Naive thymus-derived CD8-positive, alpha-beta T cell (primary cell): ENCODE data around the gene TRIM41. TPM values are rescaled to one million over a fixed set of nuclear protein-coding genes. Genes with fewer than 3 reads are reported as not detected.
"Not testable (repeated sequence)": the region's sequence is repeated elsewhere in the genome, so short reads cannot be mapped to it uniquely, and the experiment has no call there.

Source experiments
- ATAC-seq, 2 donors: fragments of 150-1000 bp; cut with Tn5 transposase in 1 of 2; sonication (Bioruptor Pico), chemical (Tn5 transposase) in 1 of 2; 1 replicate in 1 of 2; 2 replicates in 1 of 2; pipeline ENCODE4 v1.10.0; 2021; ENCODE audit warnings: mild to moderate bottlenecking in 2 of 2, moderate library complexity in 2 of 2
- POLR2A ChIA-PET: fragments of 350-600 bp; sonication (Branson Sonifier 250); formaldehyde crosslinking; loops from one replicate; lab custom pipeline; 2021; ENCODE audit warnings: antibody characterized with exemption; lab: Charles Lee
- DNase-seq, 10 donors: peaks; one replicate each; pipeline versions ENCODE4 v3.0.0 to v3.0.0-alpha.2; 2020 to 2022
- H3K27ac Mint-ChIP-seq, 10 donors: one replicate each; pipeline ENCODE4 v1.8.0; 2020 to 2022; ENCODE audit warnings: mild to moderate bottlenecking in 10 of 10, mixed read lengths in 10 of 10, moderate library complexity in 4 of 10, inconsistent platforms in 1 of 10
- H3K27me3 Mint-ChIP-seq, 5 donors: one replicate each; pipeline ENCODE4 v1.8.0; 2021 to 2022; ENCODE audit warnings: mixed read lengths in 5 of 5
- H3K36me3 Mint-ChIP-seq, 3 donors: one replicate each; pipeline ENCODE4 v1.8.0; 2020 to 2022; ENCODE audit warnings: mixed read lengths in 3 of 3, mild to moderate bottlenecking in 2 of 3, inconsistent platforms in 1 of 3
- H3K4me1 Mint-ChIP-seq, 4 donors: one replicate each; pipeline ENCODE4 v1.8.0; 2021 to 2022; ENCODE audit warnings: mixed read lengths in 4 of 4
- H3K4me3 Mint-ChIP-seq, 10 donors: one replicate each; pipeline ENCODE4 v1.8.0; 2020 to 2022; ENCODE audit warnings: mild to moderate bottlenecking in 10 of 10, mixed read lengths in 10 of 10, moderate library complexity in 6 of 10, inconsistent platforms in 1 of 10
- H3K9me3 Mint-ChIP-seq, 9 donors: one replicate each; pipeline ENCODE4 v1.8.0; 2020 to 2022; ENCODE audit warnings: mixed read lengths in 9 of 9, mild to moderate bottlenecking in 3 of 9, inconsistent platforms in 1 of 9, moderate library complexity in 1 of 9
- polyA plus RNA-seq, 3 donors: library from polyadenylated mRNA; unstranded; fragments of 300-500 nt; fragmentation: Illumina TruSeq; gene quantifications; one replicate each; pipeline ENCODE4 v1.2.3, GENCODE V29; 2021
- total RNA-seq, 8 experiments: library from RNA in 2 of 8; stranded (reverse) in 2 of 8; gene quantifications; one replicate each; pipeline ENCODE4 v1.2.3 and lab custom pipeline; 2021 to 2026

The TRIM41 gene
- total and polyA plus RNA-seq, 5 experiments from 2014 or later, result 1.1 to 40.7 (median 2.6) TPM

DNA sequence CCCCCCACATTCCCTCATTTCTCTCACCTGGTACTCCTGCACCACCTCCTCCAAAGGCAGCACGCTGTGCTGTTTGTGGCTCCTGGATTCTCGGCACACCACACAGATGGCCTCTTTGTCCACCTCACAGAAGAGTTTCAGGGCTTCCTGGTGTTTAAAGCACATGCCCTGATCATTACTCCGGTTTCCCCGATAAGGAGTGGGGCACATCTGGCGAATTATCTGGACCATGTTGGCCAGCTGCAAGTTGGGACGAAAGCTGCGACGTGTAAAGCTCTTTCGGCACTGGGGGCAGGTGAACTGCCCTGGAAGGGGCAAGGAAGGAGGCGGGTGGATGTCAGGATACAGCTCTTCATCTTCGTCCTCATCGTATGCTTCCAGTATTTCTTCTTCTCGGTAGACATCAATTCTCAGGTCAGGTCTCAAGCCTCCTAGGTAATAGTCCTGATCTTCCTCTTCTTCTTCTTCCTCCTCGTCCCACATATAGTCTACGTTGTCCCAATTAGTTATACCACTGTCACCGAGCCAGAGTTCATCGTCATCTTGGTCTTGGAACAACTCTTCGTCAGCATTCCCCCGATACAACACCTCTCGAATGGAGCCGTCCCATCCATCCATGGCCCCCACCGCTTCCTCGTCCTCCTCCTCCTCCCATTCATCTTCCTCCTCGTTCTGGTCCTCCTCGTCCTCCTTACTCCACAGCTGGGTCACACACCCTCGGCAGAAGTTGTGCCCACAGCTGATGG lies 37.1 kb downstream of the TRIM41 start:
- Mint-ChIP-seq H3K27me3 (no peaks in the 10 kb centered on the region), H3K4me1 (peaks cover 31 to 59% (median 56%) of the 10 kb centered on the region in 4 donors), H3K27ac (peak overlapping the region; percentile 93 to 99 (median 98)), H3K36me3 (peaks cover 0 to 36% (median 4%) of the 10 kb centered on the region in 3 donors), H3K4me3 (peak overlapping the region; percentile 88 to 99 (median 98)), H3K9me3 (no peaks in the 10 kb centered on the region)
- no peak for ATAC-seq
- POLR2A ChIA-PET, result interaction anchor here (0.9 to 9.8 kb wide), 14 partner anchors 15 to 457 kb away, joined by 4 to 284 read pairs (median 16); partner anchors contain the start of genes MGAT1, RACK1 and TRIM41
- DNase-seq, result peak in 1 of 10 donors; percentile 11

DNA sequence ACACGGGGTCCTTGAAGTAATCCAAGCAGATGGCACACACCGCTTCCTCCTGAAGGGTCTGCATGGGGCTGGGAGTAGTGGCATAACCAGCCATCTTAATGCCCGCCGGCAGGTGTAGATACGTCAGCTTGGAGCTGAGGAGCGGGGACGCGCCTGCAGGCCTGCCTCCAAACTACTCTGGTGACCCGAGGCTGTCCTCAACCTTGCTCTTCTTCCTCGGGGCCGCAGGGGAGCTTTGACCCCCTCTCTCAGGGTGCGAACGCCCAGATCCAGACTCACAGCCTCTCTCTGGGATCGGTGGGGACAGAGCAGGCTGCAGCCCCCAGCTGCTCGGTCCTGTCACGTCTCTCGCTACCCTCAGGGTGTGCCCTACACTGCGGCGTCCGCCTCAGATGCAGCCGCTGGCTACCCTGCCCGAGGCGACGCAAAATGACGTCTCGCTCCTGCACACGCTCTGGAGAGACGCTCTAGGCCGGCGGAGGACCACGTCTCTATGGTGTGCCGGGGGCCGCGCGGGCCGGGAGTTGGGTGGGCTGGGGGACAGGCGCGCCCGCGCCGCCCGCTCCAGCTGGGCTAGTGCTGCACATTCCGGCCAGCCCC lies 37.7 kb downstream of the TRIM41 start, which contains the start of gene TRIM52:
TSS of gene TRIM52 (minus strand) at position 424 of the 600 bp plus-strand sequence. CDS start at position 94, 330 bp downstream.
- Mint-ChIP-seq H3K4me1 (peaks cover 32 to 53% (median 51%) of the 10 kb centered on the region in 4 donors), H3K9me3 (no peaks in the 10 kb centered on the region), H3K4me3 (peak within 1 kb of the TSS; percentile 88 to 99 (median 98)), H3K36me3 (peaks cover 0 to 31% (median 1%) of the 10 kb centered on the region in 3 donors), H3K27me3 (no peaks in the 10 kb centered on the region), H3K27ac (peak within 1 kb of the TSS; percentile 93 to 99 (median 98))
- peak; percentile 82 to 83 for ATAC-seq
- DNase-seq, result peak; percentile 84 to 95 (median 88)
- POLR2A ChIA-PET, result interaction anchor here (0.7 to 9.8 kb wide), 23 partner anchors 16 to 1640 kb away, joined by 3 to 284 read pairs (median 7); partner anchors contain the start of genes HNRNPH1, MGAT1, RACK1 and TRIM41

DNA sequence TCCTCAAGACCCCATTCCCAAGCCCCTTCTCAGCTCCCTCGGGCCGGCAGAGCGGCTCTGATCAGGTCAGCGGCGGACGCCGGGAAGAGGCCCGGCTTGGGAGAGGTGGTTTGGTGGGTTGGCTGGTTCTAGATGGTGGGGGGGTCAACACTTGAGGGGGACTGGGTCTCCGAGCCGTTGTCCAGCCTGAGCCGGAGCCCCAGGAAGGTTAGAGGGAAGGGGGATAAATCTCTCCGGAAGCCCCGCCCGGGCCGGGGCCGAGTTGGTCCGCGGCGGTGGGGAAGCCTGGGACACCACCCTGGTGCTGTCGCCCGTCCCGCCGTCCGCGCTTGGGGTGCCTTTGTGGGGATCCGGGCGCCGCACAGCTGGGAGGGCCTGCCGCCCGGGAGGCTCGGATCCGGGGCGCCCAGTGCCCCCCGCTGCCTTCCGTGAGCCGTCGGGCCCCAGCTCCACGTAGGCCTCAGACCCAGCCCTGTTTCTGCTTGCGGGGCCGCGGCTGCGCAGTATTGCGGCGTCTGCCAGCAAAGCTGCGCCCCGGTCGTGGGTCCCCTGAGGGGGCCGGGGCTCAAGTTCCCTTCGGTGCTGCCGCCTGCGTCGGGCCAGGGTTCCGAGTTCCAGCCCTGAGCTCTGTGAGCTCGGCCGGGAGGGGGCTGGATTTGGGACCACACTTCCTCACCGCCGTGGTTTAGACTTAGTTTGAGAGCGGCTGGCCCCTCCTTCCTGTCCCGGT lies 38.4 kb downstream of the TRIM41 start:
- ATAC-seq (peak; percentile 64), DNase-seq (peak in 8 of 10 donors; percentile 63 to 88 (median 78))
- H3K27ac Mint-ChIP-seq, result peak overlapping the region; percentile 93 to 99 (median 98)
- H3K27me3 Mint-ChIP-seq, result no peaks in the 10 kb centered on the region
- POLR2A ChIA-PET, result interaction anchor here (0.6 to 9.8 kb wide), 26 partner anchors 12 to 1641 kb away, joined by 3 to 284 read pairs (median 6); partner anchors contain the start of genes HNRNPH1, MGAT1, RACK1 and TRIM41
- H3K4me3 Mint-ChIP-seq, result peak overlapping the region; percentile 88 to 99 (median 98)
- H3K4me1 Mint-ChIP-seq, result peaks cover 31 to 49% (median 44%) of the 10 kb centered on the region in 4 donors
- H3K36me3 Mint-ChIP-seq, result peaks cover 0 to 24% (median 1%) of the 10 kb centered on the region in 3 donors
- no peaks in the 10 kb centered on the region for H3K9me3 Mint-ChIP-seq

DNA sequence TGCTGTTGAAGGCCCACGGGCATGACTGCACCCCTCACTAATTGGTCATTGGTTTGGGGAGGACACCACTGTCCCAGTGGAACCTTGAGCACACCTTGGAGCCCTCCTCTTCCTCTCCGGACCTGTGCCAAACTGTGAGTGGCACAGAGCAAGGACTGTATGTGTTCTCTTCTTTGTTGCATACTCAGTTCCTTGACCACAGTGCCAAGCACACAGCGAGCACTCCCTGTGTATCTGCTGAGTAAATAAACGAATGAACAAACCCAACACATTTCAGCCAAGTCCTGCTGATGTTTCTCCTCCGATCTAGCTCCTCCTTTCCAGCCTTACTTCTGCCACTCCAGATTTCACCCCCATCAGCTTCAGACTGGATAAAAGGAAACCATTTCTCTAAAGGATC lies 40.6 kb downstream of the TRIM41 start:
- no peak for ATAC-seq
- H3K36me3 Mint-ChIP-seq, result peaks cover 0 to 16% (median 1%) of the 10 kb centered on the region in 3 donors
- no peak for DNase-seq
- H3K27ac Mint-ChIP-seq, result peak overlapping the region in 9 of 10 donors; percentile 6 to 93 (median 28)
- no peaks in the 10 kb centered on the region for H3K9me3 Mint-ChIP-seq
- peaks cover 24 to 31% (median 25%) of the 10 kb centered on the region in 4 donors for H3K4me1 Mint-ChIP-seq
- H3K4me3 Mint-ChIP-seq, result peak overlapping the region in 3 of 10 donors; percentile 15 to 98 (median 43)
- H3K27me3 Mint-ChIP-seq, result no peaks in the 10 kb centered on the region
- POLR2A ChIA-PET, result interaction anchor here (6.5 to 9.8 kb wide), 3 partner anchors 18 to 74 kb away, joined by 137 to 284 read pairs (median 212); partner anchors contain the start of genes RACK1 and TRIM41

DNA sequence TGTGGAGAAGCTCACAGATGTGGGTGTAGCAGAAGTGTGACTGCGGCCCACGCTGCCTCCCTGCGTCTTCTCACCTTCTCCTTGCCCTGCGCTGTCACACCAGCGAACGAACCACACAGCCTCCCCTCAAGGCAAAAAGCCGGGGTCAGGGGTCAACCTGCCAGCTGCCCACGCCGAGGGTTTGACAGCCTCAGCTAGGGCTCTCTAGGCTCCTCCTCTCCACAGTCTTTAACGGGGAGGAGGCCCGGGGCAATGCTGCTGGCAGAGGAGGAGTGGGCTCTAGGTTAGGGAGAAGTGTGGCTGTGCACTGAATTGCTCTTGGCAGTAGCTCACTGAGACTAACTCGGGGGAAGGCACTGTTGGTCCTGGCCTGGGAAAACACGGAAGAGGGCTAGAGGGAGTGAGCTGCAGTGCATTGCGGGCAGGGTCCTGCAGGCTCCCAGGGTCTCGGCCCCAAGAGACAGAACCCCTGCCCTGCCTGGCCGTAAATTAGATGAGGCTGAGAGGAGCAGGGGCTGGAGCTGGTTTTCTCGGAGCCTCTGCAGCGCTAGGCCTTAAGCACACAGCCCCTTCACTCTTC lies 42.1 kb downstream of the TRIM41 start:
- ATAC-seq, result no peak
- POLR2A ChIA-PET, result interaction anchor here (1.2 to 6.7 kb wide), 3 partner anchors 38 to 75 kb away, joined by 4 to 212 read pairs (median 137); partner anchors contain the start of gene TRIM41
- peak overlapping the region in 2 of 10 donors; percentile 18 to 24 for H3K4me3 Mint-ChIP-seq
- peak overlapping the region in 2 of 10 donors; percentile 13 to 31 for H3K27ac Mint-ChIP-seq
- H3K9me3 Mint-ChIP-seq, result no peaks in the 10 kb centered on the region
- H3K27me3 Mint-ChIP-seq, result no peaks in the 10 kb centered on the region
- no peak for DNase-seq
- H3K36me3 Mint-ChIP-seq, result peaks cover 0 to 16% (median 1%) of the 10 kb centered on the region in 3 donors
- peaks cover 8 to 16% (median 12%) of the 10 kb centered on the region in 4 donors for H3K4me1 Mint-ChIP-seq

DNA sequence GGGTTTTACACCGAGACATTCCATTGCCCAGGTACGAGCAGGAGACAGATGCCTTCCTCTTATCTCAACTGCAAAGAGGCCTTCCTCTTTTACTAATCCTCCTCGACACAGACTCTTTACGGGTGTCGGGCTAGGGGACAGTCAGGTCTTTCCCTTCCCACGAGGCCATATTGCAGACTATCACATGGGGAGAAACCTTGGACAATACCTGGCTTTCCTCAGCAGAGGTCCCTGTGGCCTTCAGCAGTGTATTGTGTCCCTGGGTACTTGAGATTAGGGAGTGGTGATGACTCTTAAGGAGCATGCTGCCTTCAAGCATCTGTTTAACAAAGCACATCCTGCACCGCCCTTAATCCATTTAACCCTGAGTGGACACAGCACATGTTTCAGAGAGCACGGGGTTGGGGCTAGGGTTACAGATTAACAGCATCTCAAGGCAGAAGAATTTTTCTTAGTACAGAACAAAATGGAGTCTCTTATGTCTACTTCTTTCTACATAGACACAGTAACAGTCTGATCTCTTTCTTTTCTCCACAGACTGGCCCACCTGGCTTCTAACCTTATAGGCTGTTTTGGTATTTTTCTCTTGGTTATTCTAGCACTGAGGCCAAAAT lies 44.3 kb downstream of the TRIM41 start:
- H3K27ac Mint-ChIP-seq, ATAC-seq, H3K4me3 Mint-ChIP-seq, POLR2A ChIA-PET, H3K27me3 Mint-ChIP-seq, H3K4me1 Mint-ChIP-seq, DNase-seq, H3K9me3 Mint-ChIP-seq: not testable (repeated sequence)
- H3K36me3 Mint-ChIP-seq, result peaks cover 0 to 16% (median 1%) of the 10 kb centered on the region in 3 donors

DNA sequence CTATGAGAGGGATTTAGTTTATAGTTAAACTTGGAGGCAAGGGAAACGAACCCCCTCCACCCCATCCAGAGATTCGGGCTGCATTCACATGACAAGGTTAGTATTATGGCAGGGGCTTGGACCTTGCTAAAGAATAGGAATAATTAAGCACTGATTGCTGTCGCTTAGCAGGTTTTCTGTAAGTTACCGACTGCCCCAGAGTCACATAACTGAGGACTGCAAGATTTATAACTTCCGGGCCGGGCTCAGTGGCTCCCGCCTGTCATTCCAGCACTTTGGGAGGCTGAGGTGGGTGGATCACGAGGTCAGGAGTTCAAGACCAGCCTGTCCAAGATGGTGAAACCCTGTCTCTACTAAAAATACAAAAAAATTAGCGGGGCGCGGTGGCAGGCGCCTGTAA lies 44.8 kb downstream of the TRIM41 start:
- peaks cover 0 to 16% (median 1%) of the 10 kb centered on the region in 3 donors for H3K36me3 Mint-ChIP-seq
- H3K4me1 Mint-ChIP-seq, H3K27me3 Mint-ChIP-seq, H3K4me3 Mint-ChIP-seq, POLR2A ChIA-PET, H3K27ac Mint-ChIP-seq, DNase-seq, H3K9me3 Mint-ChIP-seq, ATAC-seq: not testable (repeated sequence)

DNA sequence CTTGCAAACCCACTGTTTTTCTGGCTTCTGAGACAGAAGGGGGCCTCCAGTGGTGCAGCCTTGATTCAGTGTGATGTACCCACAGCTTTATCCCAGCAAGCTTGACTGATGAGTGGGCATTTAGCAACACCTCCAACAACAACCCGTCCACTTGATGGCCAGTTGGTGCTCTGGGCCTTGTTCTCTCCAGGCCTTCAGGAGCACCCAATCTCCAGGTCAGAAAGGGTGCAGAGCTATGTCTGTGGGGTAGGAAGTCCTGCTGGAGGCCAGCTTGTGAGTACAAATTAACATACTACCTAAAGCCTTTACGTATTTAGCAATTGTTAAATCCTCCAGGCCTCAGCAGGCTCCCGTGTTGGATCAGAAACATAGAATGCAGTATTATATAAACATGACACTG lies 48.0 kb downstream of the TRIM41 start:
- H3K4me3 Mint-ChIP-seq, result no peak overlapping the region
- DNase-seq (no peak), ATAC-seq (no peak)
- peak overlapping the region in 1 of 10 donors; percentile 27 for H3K27ac Mint-ChIP-seq
- H3K27me3 Mint-ChIP-seq, result no peaks in the 10 kb centered on the region
- POLR2A ChIA-PET, result no interaction called here
- H3K9me3 Mint-ChIP-seq, result no peaks in the 10 kb centered on the region
- H3K36me3 Mint-ChIP-seq, result no peaks in the 10 kb centered on the region
- H3K4me1 Mint-ChIP-seq, result peaks cover 0 to 2% (median under 1%) of the 10 kb centered on the region in 4 donors

DNA sequence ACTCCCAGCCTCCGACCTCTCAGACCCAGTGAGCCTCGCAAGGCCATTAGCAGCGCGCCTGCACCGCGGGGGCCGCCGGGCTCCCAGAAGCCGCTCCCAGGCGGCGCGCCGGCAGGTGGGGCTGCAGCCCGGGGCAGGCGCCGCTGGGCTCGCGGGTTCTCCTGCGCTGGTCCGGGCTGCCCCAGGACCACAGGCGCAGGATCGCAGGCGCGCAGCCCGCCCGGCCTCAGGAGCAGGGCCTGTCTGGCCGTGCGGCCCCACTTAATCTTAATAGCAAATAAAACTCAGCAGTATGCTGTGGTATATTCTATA lies 50.3 kb downstream of the TRIM41 start:
- H3K27ac Mint-ChIP-seq, H3K27me3 Mint-ChIP-seq, H3K36me3 Mint-ChIP-seq, H3K4me1 Mint-ChIP-seq, H3K9me3 Mint-ChIP-seq: not testable (repeated sequence)
- ATAC-seq, result peak in 1 of 2 donors; percentile 39
- DNase-seq, result peak in 2 of 10 donors; percentile 19 to 23
- POLR2A ChIA-PET, result interaction anchor here (0.6 kb wide), 1 partner anchor 12 kb away, joined by 4 read pairs; no protein-coding TSS in a partner anchor
- peak overlapping the region in 2 of 10 donors; percentile 30 to 54 for H3K4me3 Mint-ChIP-seq

DNA sequence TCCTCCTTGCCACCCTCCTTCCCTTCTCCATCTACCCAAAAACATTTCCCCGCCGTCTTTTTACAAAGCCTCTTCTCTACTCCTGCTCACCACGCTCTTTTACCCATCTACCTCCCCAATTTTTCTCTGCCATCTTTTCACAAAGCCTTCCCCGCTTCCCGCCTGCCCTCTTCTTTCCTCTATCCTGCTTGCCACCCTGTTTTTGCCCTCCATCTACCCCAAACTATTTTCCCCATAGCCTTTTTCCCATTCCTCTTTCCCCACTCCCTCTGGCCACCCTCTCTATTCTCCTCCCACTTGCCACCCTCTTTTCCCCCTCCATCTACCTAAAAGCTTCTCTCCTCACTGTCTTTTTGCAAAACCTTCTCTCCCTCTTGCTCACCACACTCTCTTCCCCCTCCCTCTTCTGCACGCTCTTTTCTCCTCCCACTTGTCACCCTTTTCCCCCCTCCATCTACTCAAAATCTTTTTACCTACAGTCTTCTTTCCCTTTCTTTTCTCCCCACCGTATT lies 57.2 kb downstream of the TRIM41 start:
- Mint-ChIP-seq H3K9me3 (no peaks in the 10 kb centered on the region), H3K27me3 (no peaks in the 10 kb centered on the region), H3K4me1 (peaks cover 0 to 6% (median 3%) of the 10 kb centered on the region in 4 donors), H3K4me3 (no peak overlapping the region), H3K27ac (no peak overlapping the region), H3K36me3 (no peaks in the 10 kb centered on the region)
- no peak for DNase-seq
- POLR2A ChIA-PET, result no interaction called here
- ATAC-seq, result no peak
